ENCODE measurements around the gene TSSK2.

TSSK2 gene

GRCh38 chr22:19172213-19173046, 41.3 kb downstream of the TSSK2 start:
- FAIRE-seq: no peak

- no peak for FAIRE-seq
These were observed 42.2 kb downstream of the TSSK2 start for GRCh38 chr22:19173047-19174035.

GRCh38 chr22:19174106-19175025, 43.3 kb downstream of the TSSK2 start:
- no peak for FAIRE-seq

- FAIRE-seq: no peak
These were observed 44.0 kb downstream of the TSSK2 start for GRCh38 chr22:19175026-19175601.

GRCh38 chr22:19175602-19176174, 44.6 kb downstream of the TSSK2 start:
- no peak for FAIRE-seq

GRCh38 chr22:19176175-19176643, 45.1 kb downstream of the TSSK2 start:
- no peak for FAIRE-seq

- no peak for FAIRE-seq
These were observed 45.6 kb downstream of the TSSK2 start for GRCh38 chr22:19176732-19177131.

- no peak for FAIRE-seq
These were observed 46.3 kb downstream of the TSSK2 start for GRCh38 chr22:19177164-19178064.

GRCh38 chr22:19178065-19178656, 47.1 kb downstream of the TSSK2 start:
- FAIRE-seq: no peak

GRCh38 chr22:19178657-19179496, 47.8 kb downstream of the TSSK2 start, which contains the start of gene SLC25A1:
TSS of gene SLC25A1 (minus strand) at chr22:19178736. CDS start at chr22:19178673, 63 bp downstream.
- FAIRE-seq: no peak

- peak; percentile 95 for FAIRE-seq
These were observed 48.5 kb downstream of the TSSK2 start for GRCh38 chr22:19179497-19180048.

GRCh38 chr22:19180234-19180633, 49.1 kb downstream of the TSSK2 start:
- no peak for FAIRE-seq

GRCh38 chr22:19180740-19181410, 49.8 kb downstream of the TSSK2 start:
- no peak for FAIRE-seq

GRCh38 chr22:19181786-19182471, 50.8 kb downstream of the TSSK2 start:
- FAIRE-seq: no peak
